Ovary (tissue), 9 donors: ENCODE results near the gene BRSK2. TPM values are rescaled to one million over a fixed set of nuclear protein-coding genes. Genes with fewer than 3 reads are reported as not detected.

Experiments
- DNase-seq, 5 donors: peaks; one replicate each; pipeline ENCODE4 v3.0.0-alpha.2; 2019 to 2020
- H3K27ac ChIP-seq, 2 donors: fragments of 200-600 bp; one replicate each; pipeline versions ENCODE4 v1.5.1 to v1.8.0; 2019 to 2022
- H3K27me3 ChIP-seq: fragments of 200-600 bp; one replicate; pipeline ENCODE4 v1.8.0; 2022
- H3K36me3 ChIP-seq: fragments of 200-600 bp; sonication (generic); one replicate; pipeline ENCODE4 v1.5.1; 2019
- H3K4me1 ChIP-seq: one replicate; pipeline ENCODE4 v1.8.1; 2013; ENCODE audit warnings: mild to moderate bottlenecking, moderate library complexity; ENCODE audit not compliant: insufficient read depth
- H3K4me3 ChIP-seq: fragments of 200-600 bp; sonication (generic); one replicate; pipeline ENCODE4 v1.5.1; 2017
- H3K9me3 ChIP-seq, 2 donors: fragments of 200-600 bp in 1 of 2; sonication (generic) in 1 of 2; one replicate each; pipeline versions ENCODE4 v1.5.1 to v1.8.1; 2013 to 2019; ENCODE audit warnings: mild to moderate bottlenecking in 1 of 2, moderate library complexity in 1 of 2
- EP300 ChIP-seq: sonication (generic); formaldehyde crosslinking; IDR thresholded peaks from one replicate; pipeline ENCODE4 v1.6.1; 2017; ENCODE audit warnings: antibody characterized with exemption
- POLR2A ChIP-seq: fragments of 450-650 bp; IDR thresholded peaks from one replicate; pipeline ENCODE4 v1.6.1; 2017; ENCODE audit warnings: antibody characterized with exemption, mild to moderate bottlenecking, moderate library complexity
- WGBS, 3 donors: extraction: QIAGEN DNeasy Blood & Tissue Kit in 1 of 3; methylation state at CpG; one replicate each; pipeline versions ENCODE4 v1.1.5 to v1.1.7; 2013 to 2017; 5-methylcytosine and 5-hydroxymethylcytosine counted together
- intact Hi-C, 4 donors: fragments of 100-400 bp; cut with DNase I; formaldehyde crosslinking; loops; one replicate each; pipeline versions ENCODE4 v1.11.0 to v1.15.1; 2022 to 2023
- polyA plus RNA-seq, 2 donors: library from polyadenylated mRNA; stranded (reverse); fragments of 200-250 nt in 1 of 2; fragments of 350-450 nt in 1 of 2; fragmentation: Illumina TruSeq in 1 of 2; extraction: RNeasy Lipid Tissue Mini Kit (QIAGEN cat#74804) in 1 of 2; gene quantifications; one replicate each; pipeline ENCODE4 v1.2.3, GENCODE V29; 2013 to 2014
- total RNA-seq, 7 donors: library from RNA; depleted of rRNA in 2 of 7; stranded (reverse); fragments of >200 nt in 2 of 7; fragmentation: NEBNext Ultra II Directional in 3 of 7; extraction: Animal tissue kit (Norgen Biotek cat#: 25700) in 3 of 7; gene quantifications; one replicate each; pipeline versions ENCODE4 v1.1.0 to v1.2.4, GENCODE V29; 2016 to 2023
- TF ChIP-seq, protein P1 (sequence below), 3 donors: fragments of 450-650 bp in 2 of 3; fragments of 200-600 bp in 1 of 3; IDR thresholded peaks; one replicate each; pipeline versions ENCODE4 v1.5.1 to v1.8.0; 2016 to 2022; ENCODE audit warnings: antibody characterized with exemption in 3 of 3, mild to moderate bottlenecking in 1 of 3
- donor health status: DM: no; HTN: no; CAD: no; lungs with moderate emphysema.
- donor health status: DM: no; HTN: no; CAD: no.
- donor health status: Bipolar disorder and iron deficiency.
- donor health status: DM: yes; HTN: yes; CAD: no.
- donor health status: DM: no; HTN: no; CAD: no.
- donor health status: DM: yes; HTN: yes; CAD: no.

BRSK2 gene
- total and polyA plus RNA-seq, 9 donors: 0.22 to 1.5 (median 0.52) TPM

DNA sequence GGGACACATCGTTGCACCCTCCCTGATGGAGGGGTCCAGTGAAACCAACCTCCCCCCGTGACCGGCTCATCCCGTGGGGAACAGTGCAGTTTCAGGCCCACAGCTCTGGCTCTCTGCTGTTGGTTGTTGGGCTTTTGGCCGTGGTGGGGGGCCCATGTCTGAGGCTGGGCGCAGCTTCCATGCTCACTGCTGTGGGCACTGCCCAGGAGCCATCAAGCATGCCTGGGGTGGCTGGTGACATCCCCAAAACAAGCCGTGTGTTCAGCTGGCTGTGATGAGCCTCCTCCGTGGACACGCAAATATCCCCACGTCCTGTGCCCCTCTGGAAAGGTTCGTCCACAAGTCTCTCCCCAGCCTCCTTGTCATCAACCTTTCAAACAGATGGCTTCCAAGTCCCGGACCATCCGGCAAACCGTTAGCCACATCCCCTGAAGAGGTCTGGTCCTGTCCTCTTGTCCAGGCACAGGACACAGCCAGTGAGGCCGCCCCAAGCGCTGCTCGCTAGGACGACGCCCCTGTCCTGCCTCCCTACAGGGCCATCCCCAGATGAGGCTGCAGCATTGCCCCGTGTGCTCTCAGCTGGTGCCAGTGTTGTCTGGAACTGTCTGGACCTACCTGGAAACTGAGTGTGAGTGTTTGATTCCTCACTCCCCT is 29.4 kb upstream of the BRSK2 start:
- no peak overlapping the region for H3K27ac ChIP-seq
- 84 to 93% (median 84%) methylated on average over 17 to 20 of the region's 20 CpGs for WGBS, 3 donors
- DNase-seq: no peak
- no peak overlapping the region for H3K4me3 ChIP-seq
- intact Hi-C loops: no loop called here
- H3K9me3 ChIP-seq: no peaks in the 10 kb centered on the region
- TF ChIP-seq, protein P1, sequence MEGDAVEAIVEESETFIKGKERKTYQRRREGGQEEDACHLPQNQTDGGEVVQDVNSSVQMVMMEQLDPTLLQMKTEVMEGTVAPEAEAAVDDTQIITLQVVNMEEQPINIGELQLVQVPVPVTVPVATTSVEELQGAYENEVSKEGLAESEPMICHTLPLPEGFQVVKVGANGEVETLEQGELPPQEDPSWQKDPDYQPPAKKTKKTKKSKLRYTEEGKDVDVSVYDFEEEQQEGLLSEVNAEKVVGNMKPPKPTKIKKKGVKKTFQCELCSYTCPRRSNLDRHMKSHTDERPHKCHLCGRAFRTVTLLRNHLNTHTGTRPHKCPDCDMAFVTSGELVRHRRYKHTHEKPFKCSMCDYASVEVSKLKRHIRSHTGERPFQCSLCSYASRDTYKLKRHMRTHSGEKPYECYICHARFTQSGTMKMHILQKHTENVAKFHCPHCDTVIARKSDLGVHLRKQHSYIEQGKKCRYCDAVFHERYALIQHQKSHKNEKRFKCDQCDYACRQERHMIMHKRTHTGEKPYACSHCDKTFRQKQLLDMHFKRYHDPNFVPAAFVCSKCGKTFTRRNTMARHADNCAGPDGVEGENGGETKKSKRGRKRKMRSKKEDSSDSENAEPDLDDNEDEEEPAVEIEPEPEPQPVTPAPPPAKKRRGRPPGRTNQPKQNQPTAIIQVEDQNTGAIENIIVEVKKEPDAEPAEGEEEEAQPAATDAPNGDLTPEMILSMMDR (IDR thresholded peaks at IDR 0.05): no peak
- TF ChIP-seq POLR2A (no peak), EP300 (no peak)
- no peaks in the 10 kb centered on the region for H3K4me1 ChIP-seq
- no peaks in the 10 kb centered on the region for H3K27me3 ChIP-seq
- H3K36me3 ChIP-seq: no peaks in the 10 kb centered on the region

DNA sequence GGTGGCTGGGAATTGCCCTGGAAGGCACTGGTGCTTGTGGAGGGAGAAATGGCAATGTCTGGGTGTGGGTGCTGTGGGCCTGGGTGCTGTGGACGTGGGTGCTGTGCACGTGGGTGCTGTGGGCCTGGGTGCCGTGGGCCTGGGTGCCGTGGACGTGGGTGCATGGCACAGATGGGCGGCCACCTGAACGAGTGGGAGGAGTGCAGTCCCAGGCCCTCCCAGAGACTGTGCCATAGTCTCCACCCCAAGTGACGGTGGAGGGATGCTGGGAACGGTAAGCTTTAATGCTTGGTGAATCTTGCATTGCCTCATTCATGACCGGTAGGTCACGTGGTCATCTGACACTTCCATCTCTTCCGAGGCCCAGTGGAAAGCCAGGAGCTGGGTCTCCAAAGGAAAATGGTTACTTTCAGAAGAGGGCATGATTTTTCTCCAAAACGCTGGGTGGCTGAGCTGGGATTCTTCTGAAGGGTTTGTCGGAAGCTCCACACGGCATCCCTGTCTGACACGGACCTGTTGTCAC is 28.8 kb upstream of the BRSK2 start:
- Histone ChIP-seq H3K4me1 (no peaks in the 10 kb centered on the region), H3K36me3 (no peaks in the 10 kb centered on the region), H3K27ac (no peak overlapping the region), H3K9me3 (no peaks in the 10 kb centered on the region), H3K4me3 (no peak overlapping the region), H3K27me3 (no peaks in the 10 kb centered on the region)
- intact Hi-C loops: no loop called here
- 80 to 87% (median 83%) methylated on average over 16 of the region's 16 CpGs for WGBS, 3 donors
- DNase-seq: no peak
- TF ChIP-seq POLR2A (no peak), EP300 (no peak)
- TF ChIP-seq, protein P1 (IDR thresholded peaks at IDR 0.05): no peak

DNA sequence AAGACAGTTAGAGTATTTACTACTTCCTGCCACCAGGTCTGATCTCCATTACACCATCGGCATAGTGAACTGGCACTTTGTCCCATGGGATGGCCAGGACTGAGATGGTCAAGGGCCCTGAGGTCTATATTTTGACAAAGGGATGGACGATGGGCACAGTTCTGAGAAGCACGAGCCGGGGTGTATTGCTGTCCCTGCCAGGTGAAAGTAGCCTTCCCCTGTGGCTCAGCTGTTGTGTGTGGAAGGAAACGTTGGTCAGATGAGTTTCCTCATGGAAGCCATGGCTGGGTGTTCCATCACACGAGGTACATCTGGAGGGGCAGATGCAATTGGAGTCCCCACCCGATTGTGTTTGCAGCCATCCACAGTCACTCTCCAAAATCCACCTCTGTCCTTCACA is 27.9 kb upstream of the BRSK2 start:
- H3K36me3 ChIP-seq: no peaks in the 10 kb centered on the region
- no peaks in the 10 kb centered on the region for H3K27me3 ChIP-seq
- no peak overlapping the region for H3K4me3 ChIP-seq
- no peak for TF ChIP-seq EP300
- no peak for TF ChIP-seq POLR2A
- TF ChIP-seq, protein P1 (IDR thresholded peaks at IDR 0.05): no peak
- H3K9me3 ChIP-seq: no peaks in the 10 kb centered on the region
- H3K27ac ChIP-seq: no peak overlapping the region
- 69 to 75% (median 75%) methylated on average over 7 of the region's 7 CpGs for WGBS, 3 donors
- intact Hi-C loops: no loop called here
- DNase-seq: no peak
- no peaks in the 10 kb centered on the region for H3K4me1 ChIP-seq

DNA sequence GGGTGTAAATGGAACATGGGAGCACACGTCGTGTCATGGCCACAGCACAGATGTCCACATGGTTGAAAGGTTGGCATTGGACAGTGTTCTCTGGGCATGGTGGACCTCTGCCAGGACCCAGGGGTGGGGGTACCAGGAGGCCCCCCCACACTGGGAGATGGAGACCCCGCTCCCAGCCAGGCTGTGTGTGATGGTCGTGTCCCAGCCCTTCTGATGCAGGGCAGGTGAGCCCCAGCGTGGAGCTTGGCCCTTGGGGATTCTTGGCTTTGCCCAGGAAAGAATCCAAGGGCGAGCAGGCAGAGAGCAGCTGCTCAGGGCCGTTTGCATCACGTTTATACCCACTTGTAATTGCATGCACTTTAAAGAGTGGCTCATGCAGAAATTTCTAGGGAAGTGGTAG is 22.0 kb upstream of the BRSK2 start:
- intact Hi-C loops: no loop called here
- DNase-seq: no peak
- no peaks in the 10 kb centered on the region for H3K9me3 ChIP-seq
- H3K4me1 ChIP-seq: no peaks in the 10 kb centered on the region
- H3K4me3 ChIP-seq: no peak overlapping the region
- no peaks in the 10 kb centered on the region for H3K36me3 ChIP-seq
- WGBS, 3 donors: 69 to 83% (median 79%) methylated on average over 8 of the region's 8 CpGs
- TF ChIP-seq POLR2A (no peak), EP300 (no peak)
- TF ChIP-seq, protein P1 (IDR thresholded peaks at IDR 0.05): no peak
- no peaks in the 10 kb centered on the region for H3K27me3 ChIP-seq
- H3K27ac ChIP-seq: no peak overlapping the region
